Kidney (tissue), 14 donors: ENCODE measurements around the gene NUFIP1. TPM values are rescaled to one million over a fixed set of nuclear protein-coding genes. Genes with fewer than 3 reads are reported as not detected.
A peak's percentile ranks its signal among the peaks of the same experiment; 100 is the strongest.

Experiments
- DNase-seq, 5 donors: peaks; one replicate each; pipeline ENCODE4 v3.0.0-alpha.2; 2013 to 2020
- FAIRE-seq: peaks from 2 replicates; lab custom pipeline; 2012; peaks lifted over from hg19 to GRCh38; lab: Jason Lieb, UNC
- H3K27ac ChIP-seq, 2 donors: one replicate each; pipeline ENCODE4 v1.7.0; 2013; ENCODE audit warnings: low read depth in 2 of 2, low read length in 2 of 2, inconsistent platforms in 1 of 2
- H3K27me3 ChIP-seq: one replicate; pipeline ENCODE4 v1.7.1; 2013; ENCODE audit warnings: low read length, inconsistent platforms; ENCODE audit not compliant: control insufficient read depth, insufficient read depth
- H3K36me3 ChIP-seq, 3 donors: one replicate each; pipeline versions ENCODE4 v1.7.0 to v1.7.1; 2013; ENCODE audit warnings: low read length in 3 of 3, control low read depth in 1 of 3, inconsistent platforms in 1 of 3; ENCODE audit not compliant: insufficient read depth in 3 of 3, control insufficient read depth in 2 of 3
- H3K4me1 ChIP-seq, 3 donors: one replicate each; pipeline versions ENCODE4 v1.7.0 to v1.7.1; 2013; ENCODE audit warnings: low read length in 3 of 3, inconsistent platforms in 1 of 3, low read depth in 1 of 3; ENCODE audit not compliant: control insufficient read depth in 2 of 3, insufficient read depth in 2 of 3
- H3K4me3 ChIP-seq, 3 donors: one replicate each; pipeline versions ENCODE4 v1.7.0 to v1.8.1; 2013; ENCODE audit warnings: low read length in 3 of 3, control low read depth in 1 of 3, inconsistent platforms in 1 of 3
- H3K9ac ChIP-seq, 3 donors: one replicate each; pipeline versions ENCODE4 v1.7.0 to v1.7.1; 2013; ENCODE audit warnings: low read length in 3 of 3, control low read depth in 1 of 3, inconsistent platforms in 1 of 3
- H3K9me3 ChIP-seq, 3 donors: one replicate each; pipeline versions ENCODE4 v1.7.0 to v1.7.1; 2013; ENCODE audit warnings: low read length in 3 of 3, control low read depth in 1 of 3, inconsistent platforms in 1 of 3; ENCODE audit not compliant: control insufficient read depth in 2 of 3, insufficient read depth in 1 of 3
- CTCF ChIP-seq: IDR thresholded peaks from 3 replicates; pipeline ENCODE4 v1.5.1; 2012; ENCODE audit warnings: mild to moderate bottlenecking, moderate library complexity, borderline replicate concordance; ENCODE audit not compliant: insufficient read depth; ENCODE audit errors: extremely low read depth
- intact Hi-C: fragments of 100-400 bp; cut with DNase I; formaldehyde crosslinking; loops from one replicate; pipeline ENCODE4 v1.11.1; 2022
- polyA plus RNA-seq: library from polyadenylated mRNA; stranded (reverse); fragments of 350-450 nt; fragmentation: Illumina TruSeq; extraction: RNeasy Lipid Tissue Mini Kit (QIAGEN cat#74804); gene quantifications from one replicate; pipeline ENCODE4 v1.2.3, GENCODE V29; 2014; ENCODE audit warnings: low read depth, low replicate concordance; ENCODE audit not compliant: insufficient read depth
- total RNA-seq: library from RNA; stranded (reverse); fragmentation: NEBNext Ultra II Directional; extraction: Animal tissue kit (Norgen Biotek cat#: 25700); gene quantifications from one replicate; pipeline ENCODE4 v1.2.1, GENCODE V29; 2021
- donor health status: control.
- donor health status: control.
- donor health status: control.
- donor health status: control.
- donor health status: control.
- donor health status: DM: yes; HTN: yes; CAD: no.
- donor health status: Normal renal cell carcinoma (clear cell type).

The NUFIP1 gene
- total and polyA plus RNA-seq, 2 donors from 2014 or later = 3.4 to 5.5 TPM

DNA sequence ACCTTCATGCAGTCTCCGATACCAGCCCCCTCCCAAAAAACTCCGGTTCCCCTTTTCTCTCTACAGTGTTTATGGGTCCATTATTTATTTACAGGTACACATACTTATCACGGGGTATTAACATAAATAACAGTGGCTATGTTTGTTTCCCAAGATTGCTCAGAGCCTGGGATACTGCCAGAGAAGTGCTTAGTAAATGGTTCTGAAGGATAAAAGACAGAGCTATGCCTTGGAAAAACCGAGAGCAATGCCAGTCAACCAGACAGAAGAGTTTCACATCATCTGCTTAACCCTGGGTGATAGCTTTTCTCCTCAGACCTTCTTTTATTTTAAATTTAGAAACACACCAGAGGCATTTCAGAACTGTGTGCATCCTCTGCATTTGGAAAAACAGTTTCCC is 61.3 kb downstream of the NUFIP1 start:
- Histone ChIP-seq H3K9me3 (no peaks in the 10 kb centered on the region), H3K27ac (no peak overlapping the region), H3K4me3 (no peak overlapping the region), H3K4me1 (peaks cover 0 to 5% (median 0%) of the 10 kb centered on the region in 3 donors), H3K27me3 (no peaks in the 10 kb centered on the region), H3K9ac (no peak overlapping the region), H3K36me3 (no peaks in the 10 kb centered on the region)
- no peak for TF ChIP-seq CTCF
- no peak for DNase-seq
- FAIRE-seq = no peak
- intact Hi-C loops = no loop called here

- TF ChIP-seq CTCF = no peak
- Histone ChIP-seq H3K9me3 (no peaks in the 10 kb centered on the region), H3K4me3 (peak overlapping the region in 1 of 3 donors; percentile 9), H3K4me1 (peaks cover 4 to 19% (median 17%) of the 10 kb centered on the region in 3 donors), H3K27me3 (no peaks in the 10 kb centered on the region), H3K36me3 (no peaks in the 10 kb centered on the region), H3K27ac (peak overlapping the region; percentile 65 to 91), H3K9ac (peak overlapping the region in 1 of 3 donors; percentile 3)
- FAIRE-seq (no peak), DNase-seq (peak in 1 of 5 donors; percentile 70)
- intact Hi-C loops = no loop called here
Measured at GRCh38 chr13:44921931-44922758, 67.1 kb downstream of the NUFIP1 start.

DNA sequence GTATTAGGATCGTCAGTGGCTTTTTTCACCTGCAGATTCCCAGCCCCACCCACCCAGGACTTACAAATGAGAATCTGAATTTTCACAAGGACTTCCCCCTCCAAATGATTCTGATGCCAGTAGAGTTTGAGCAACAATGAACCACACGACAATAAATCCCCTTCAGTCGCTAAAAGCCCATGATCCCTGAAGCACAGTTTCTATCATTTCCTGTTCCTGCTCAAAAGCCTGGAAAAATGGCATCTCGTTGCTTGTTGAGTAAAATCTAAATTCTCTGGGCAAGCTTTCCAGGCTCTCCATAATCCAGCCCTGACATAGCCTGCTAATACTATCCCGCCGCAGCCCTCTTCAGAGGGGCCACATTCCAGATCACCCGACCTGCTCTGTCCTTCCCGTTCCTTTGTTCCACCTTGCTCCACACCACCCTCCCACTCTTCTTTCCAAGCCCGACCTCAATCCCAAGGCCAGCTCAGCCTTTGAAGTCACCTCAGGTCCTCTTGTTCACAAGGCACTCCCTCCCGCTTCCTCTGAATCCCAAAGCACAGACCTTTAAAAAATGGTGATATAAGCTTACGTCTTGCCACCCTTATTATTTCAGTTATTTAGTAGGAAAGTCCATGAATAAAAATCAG is 67.9 kb downstream of the NUFIP1 start:
- peaks cover 4 to 19% (median 17%) of the 10 kb centered on the region in 3 donors for H3K4me1 ChIP-seq
- no peak for FAIRE-seq
- intact Hi-C loops = no loop called here

More for the DNA sequence above, 67.9 kb downstream of the NUFIP1 start:
- DNase-seq = no peak
- Histone ChIP-seq H3K27me3 (no peaks in the 10 kb centered on the region), H3K9ac (peak overlapping the region in 1 of 3 donors; percentile 3), H3K27ac (peak overlapping the region; percentile 65 to 91), H3K4me3 (no peak overlapping the region), H3K9me3 (no peaks in the 10 kb centered on the region), H3K36me3 (no peaks in the 10 kb centered on the region)
- TF ChIP-seq CTCF = no peak
